Neural cell (in vitro differentiated cells): ENCODE results near the gene DOCK2. TPM values are rescaled to one million over a fixed set of nuclear protein-coding genes. Genes with fewer than 3 reads are reported as not detected.
"Not testable (repeated sequence)": the region's sequence is repeated elsewhere in the genome, so short reads cannot be mapped to it uniquely, and the experiment has no call there.

Experiments used
- H2AFZ ChIP-seq: fragments of 200-600, 300-800 bp; sonication (generic), shearing (Covaris generic); 2 replicates; pipeline ENCODE4 v1.6.0; 2014; ENCODE audit warnings: low read depth, mild to moderate bottlenecking, antibody characterized with exemption, low read length, moderate library complexity
- H3F3A ChIP-seq: fragments of 200-600 bp; shearing (Covaris generic); 2 replicates; pipeline ENCODE4 v1.6.1; 2016; ENCODE audit warnings: mild to moderate bottlenecking, moderate library complexity, mixed read lengths, antibody characterized with exemption, low read length; ENCODE audit not compliant: insufficient read depth, poor library complexity, severe bottlenecking
- H3K27ac ChIP-seq: fragments of 200-600, 300-800 bp; sonication (generic), shearing (Covaris generic); 2 replicates; pipeline ENCODE4 v1.5.1; 2014; ENCODE audit warnings: mild to moderate bottlenecking, low read length, moderate library complexity
- H3K27me3 ChIP-seq: fragments of 300-800, 200-600 bp; sonication (generic), shearing (Covaris generic); 2 replicates; pipeline ENCODE4 v1.6.0; 2014; ENCODE audit warnings: mild to moderate bottlenecking, low read depth, low read length, moderate library complexity; ENCODE audit not compliant: insufficient read depth
- H3K36me3 ChIP-seq: fragments of 300-800, 200-600 bp; sonication (generic), shearing (Covaris generic); 2 replicates; pipeline ENCODE4 v1.5.1; 2014; ENCODE audit warnings: mild to moderate bottlenecking, antibody characterized with exemption, low read length, moderate library complexity; ENCODE audit not compliant: insufficient read depth
- H3K4me2 ChIP-seq: fragments of 300-800, 200-600 bp; sonication (generic), shearing (Covaris generic); 2 replicates; pipeline ENCODE4 v1.6.0; 2014; ENCODE audit warnings: mild to moderate bottlenecking, low read length
- H3K4me3 ChIP-seq: fragments of 300-800, 200-600 bp; sonication (generic), shearing (Covaris generic); 2 replicates; pipeline ENCODE4 v1.5.1; 2014; ENCODE audit warnings: mild to moderate bottlenecking, low read length, moderate library complexity
- H3K79me2 ChIP-seq: fragments of 200-600 bp; shearing (Covaris generic); replicated peaks from 2 replicates; pipeline ENCODE4 v1.6.0; 2014; ENCODE audit warnings: mild to moderate bottlenecking, low read length, moderate library complexity; ENCODE audit not compliant: insufficient read depth
- H3K9ac ChIP-seq: fragments of 300-800, 200-600 bp; sonication (generic), shearing (Covaris generic); 2 replicates; pipeline ENCODE4 v1.6.1; 2016; ENCODE audit warnings: mild to moderate bottlenecking, low read length, mixed read lengths
- H3K9me2 ChIP-seq: fragments of 200-600 bp; shearing (Covaris generic); 2 replicates; pipeline ENCODE4 v1.6.1; 2016; ENCODE audit warnings: mild to moderate bottlenecking, low read length, mixed read lengths; ENCODE audit not compliant: insufficient read depth
- H3K9me3 ChIP-seq: fragments of 200-600, 300-800 bp; sonication (generic), shearing (Covaris generic); 2 replicates; pipeline ENCODE4 v1.6.1; 2016; ENCODE audit warnings: mild to moderate bottlenecking, mixed run types, low read length, moderate library complexity, mixed read lengths
- H4K20me1 ChIP-seq: fragments of 200-600 bp; shearing (Covaris generic); 2 replicates; pipeline ENCODE4 v1.6.1; 2016; ENCODE audit warnings: mild to moderate bottlenecking, mixed run types; ENCODE audit not compliant: insufficient read depth
- CTCF ChIP-seq: fragments of 450-650 bp; IDR thresholded peaks from 2 replicates; pipeline ENCODE4 v1.5.1; 2014; ENCODE audit warnings: antibody characterized with exemption, mild to moderate bottlenecking, moderate library complexity; ENCODE audit not compliant: poor library complexity, severe bottlenecking
- EP300 ChIP-seq: fragments of 450-650 bp; conservative IDR thresholded peaks from 2 replicates; pipeline ENCODE4 v1.6.1; 2014; ENCODE audit warnings: antibody characterized with exemption, mild to moderate bottlenecking, moderate library complexity; ENCODE audit not compliant: poor library complexity, severe bottlenecking
- EZH2 ChIP-seq: fragments of 200-600, 300-800 bp; shearing (Covaris generic), sonication (generic); IDR thresholded peaks from 2 replicates; pipeline ENCODE4 v1.6.1; 2014; ENCODE audit warnings: antibody characterized with exemption, low read length, borderline replicate concordance, mild to moderate bottlenecking; ENCODE audit not compliant: insufficient read depth, poor library complexity, severe bottlenecking
- MXI1 ChIP-seq: fragments of 450-650 bp; conservative IDR thresholded peaks from 2 replicates; pipeline ENCODE4 v1.6.1; 2014; ENCODE audit warnings: antibody characterized with exemption, mild to moderate bottlenecking; ENCODE audit not compliant: poor library complexity, severe bottlenecking
- POLR2AphosphoS5 ChIP-seq: IDR thresholded peaks from 2 replicates; pipeline ENCODE4 v1.6.1; 2012
- RAD21 ChIP-seq: fragments of 450-650 bp; conservative IDR thresholded peaks from 2 replicates; pipeline ENCODE4 v1.6.1; 2014; ENCODE audit warnings: antibody characterized with exemption, mild to moderate bottlenecking, moderate library complexity
- SMC3 ChIP-seq: fragments of 450-650 bp; conservative IDR thresholded peaks from 2 replicates; pipeline ENCODE4 v1.6.1; 2014; ENCODE audit warnings: antibody characterized with exemption, mild to moderate bottlenecking, moderate library complexity; ENCODE audit not compliant: poor library complexity
- TAF1 ChIP-seq: IDR thresholded peaks from 2 replicates; pipeline ENCODE4 v1.6.1; 2012; ENCODE audit warnings: low read depth
- polyA plus RNA-seq: library from polyadenylated mRNA; depleted of rRNA; stranded (reverse); fragments of >200 nt; gene quantifications from 2 replicates; pipeline ENCODE4 v1.2.3, GENCODE V29; 2014
- TF ChIP-seq, protein P1 (sequence below): IDR thresholded peaks from 2 replicates; pipeline ENCODE4 v1.6.1; 2012; ENCODE audit warnings: borderline replicate concordance

DOCK2 gene
- polyA plus RNA-seq, 1 donor from 2014 or later: 0.15 TPM

GRCh38 chr5:169805937-169806700 lies 169.0 kb downstream of the DOCK2 start:
- Histone ChIP-seq H3K36me3 (no peaks in the 10 kb centered on the region), H3K4me3 (no peak overlapping the region), H3K79me2 (no peaks in the 10 kb centered on the region), H3K9me2 (no peaks in the 10 kb centered on the region), H2AFZ (no peak overlapping the region), H3K4me2 (no peak overlapping the region), H4K20me1 (no peaks in the 10 kb centered on the region), H3K27me3 (no peaks in the 10 kb centered on the region), H3F3A (no peaks in the 10 kb centered on the region), H3K9me3 (no peaks in the 10 kb centered on the region), H3K27ac (no peak overlapping the region), H3K9ac (no peak overlapping the region)
- TF ChIP-seq POLR2AphosphoS5 (no peak), CTCF (no peak), EP300 (no peak), MXI1 (no peak), EZH2 (no peak), SMC3 (no peak), RAD21 (no peak), TAF1 (no peak)
- TF ChIP-seq, protein P1, sequence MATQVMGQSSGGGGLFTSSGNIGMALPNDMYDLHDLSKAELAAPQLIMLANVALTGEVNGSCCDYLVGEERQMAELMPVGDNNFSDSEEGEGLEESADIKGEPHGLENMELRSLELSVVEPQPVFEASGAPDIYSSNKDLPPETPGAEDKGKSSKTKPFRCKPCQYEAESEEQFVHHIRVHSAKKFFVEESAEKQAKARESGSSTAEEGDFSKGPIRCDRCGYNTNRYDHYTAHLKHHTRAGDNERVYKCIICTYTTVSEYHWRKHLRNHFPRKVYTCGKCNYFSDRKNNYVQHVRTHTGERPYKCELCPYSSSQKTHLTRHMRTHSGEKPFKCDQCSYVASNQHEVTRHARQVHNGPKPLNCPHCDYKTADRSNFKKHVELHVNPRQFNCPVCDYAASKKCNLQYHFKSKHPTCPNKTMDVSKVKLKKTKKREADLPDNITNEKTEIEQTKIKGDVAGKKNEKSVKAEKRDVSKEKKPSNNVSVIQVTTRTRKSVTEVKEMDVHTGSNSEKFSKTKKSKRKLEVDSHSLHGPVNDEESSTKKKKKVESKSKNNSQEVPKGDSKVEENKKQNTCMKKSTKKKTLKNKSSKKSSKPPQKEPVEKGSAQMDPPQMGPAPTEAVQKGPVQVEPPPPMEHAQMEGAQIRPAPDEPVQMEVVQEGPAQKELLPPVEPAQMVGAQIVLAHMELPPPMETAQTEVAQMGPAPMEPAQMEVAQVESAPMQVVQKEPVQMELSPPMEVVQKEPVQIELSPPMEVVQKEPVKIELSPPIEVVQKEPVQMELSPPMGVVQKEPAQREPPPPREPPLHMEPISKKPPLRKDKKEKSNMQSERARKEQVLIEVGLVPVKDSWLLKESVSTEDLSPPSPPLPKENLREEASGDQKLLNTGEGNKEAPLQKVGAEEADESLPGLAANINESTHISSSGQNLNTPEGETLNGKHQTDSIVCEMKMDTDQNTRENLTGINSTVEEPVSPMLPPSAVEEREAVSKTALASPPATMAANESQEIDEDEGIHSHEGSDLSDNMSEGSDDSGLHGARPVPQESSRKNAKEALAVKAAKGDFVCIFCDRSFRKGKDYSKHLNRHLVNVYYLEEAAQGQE: no peak

DNA sequence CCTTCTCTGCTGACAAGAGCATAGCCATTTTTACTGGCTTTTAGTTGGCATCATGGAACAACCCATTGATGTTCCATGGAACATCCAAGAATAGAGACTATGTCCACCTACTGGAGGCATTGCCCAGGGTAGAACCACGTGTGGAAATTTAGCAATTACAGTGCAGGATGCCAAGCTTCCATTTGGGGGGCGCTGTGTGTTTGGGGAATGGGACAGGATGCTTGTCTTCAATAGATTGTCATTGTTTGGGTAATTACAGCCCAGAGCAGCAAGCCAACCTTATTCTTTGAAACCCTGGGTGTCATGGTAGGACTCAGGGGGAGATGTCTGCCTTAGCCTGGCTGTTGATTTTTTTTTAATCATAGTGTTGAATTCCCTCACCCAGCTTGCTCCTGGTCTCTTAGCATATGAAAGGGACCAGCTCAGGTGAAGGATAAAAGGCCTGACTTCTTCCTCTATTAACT lies 171.1 kb downstream of the DOCK2 start:
- H3K79me2 ChIP-seq: no peaks in the 10 kb centered on the region
- TF ChIP-seq POLR2AphosphoS5 (no peak), TAF1 (no peak), RAD21 (no peak), CTCF (no peak), EZH2 (no peak), EP300 (no peak), MXI1 (no peak), SMC3 (no peak)
- TF ChIP-seq, protein P1: no peak
- H3K27me3 ChIP-seq: no peaks in the 10 kb centered on the region
- H3K4me3 ChIP-seq: no peak overlapping the region
- no peaks in the 10 kb centered on the region for H3K9me3 ChIP-seq
- no peak overlapping the region for H3K9ac ChIP-seq
- H3K36me3 ChIP-seq: no peaks in the 10 kb centered on the region
- H4K20me1 ChIP-seq: no peaks in the 10 kb centered on the region
- no peak overlapping the region for H3K27ac ChIP-seq
- no peaks in the 10 kb centered on the region for H3F3A ChIP-seq
- no peaks in the 10 kb centered on the region for H3K9me2 ChIP-seq
- H2AFZ ChIP-seq: no peak overlapping the region
- no peak overlapping the region for H3K4me2 ChIP-seq

GRCh38 chr5:169808880-169809279 lies 171.8 kb downstream of the DOCK2 start:
- H3K4me3 ChIP-seq, H4K20me1 ChIP-seq, H3K27me3 ChIP-seq, H3K9me2 ChIP-seq, H3K9me3 ChIP-seq, H3K27ac ChIP-seq, H3K4me2 ChIP-seq, H3K36me3 ChIP-seq, H3K9ac ChIP-seq, H3F3A ChIP-seq, H2AFZ ChIP-seq, H3K79me2 ChIP-seq: not testable (repeated sequence)
